HG02610 (cell line): ENCODE data around the gene TUBB2A.
"Not testable (repeated sequence)": the region's sequence is repeated elsewhere in the genome, so short reads cannot be mapped to it uniquely, and the experiment has no call there.

Source experiments
- ATAC-seq: cut with Tn5 transposase; IDR thresholded peaks from one replicate; pipeline ENCODE4 v1.9.1; 2021; ENCODE audit warnings: mild to moderate bottlenecking, moderate library complexity; ENCODE audit not compliant: unreplicated experiment

The TUBB2A gene

DNA sequence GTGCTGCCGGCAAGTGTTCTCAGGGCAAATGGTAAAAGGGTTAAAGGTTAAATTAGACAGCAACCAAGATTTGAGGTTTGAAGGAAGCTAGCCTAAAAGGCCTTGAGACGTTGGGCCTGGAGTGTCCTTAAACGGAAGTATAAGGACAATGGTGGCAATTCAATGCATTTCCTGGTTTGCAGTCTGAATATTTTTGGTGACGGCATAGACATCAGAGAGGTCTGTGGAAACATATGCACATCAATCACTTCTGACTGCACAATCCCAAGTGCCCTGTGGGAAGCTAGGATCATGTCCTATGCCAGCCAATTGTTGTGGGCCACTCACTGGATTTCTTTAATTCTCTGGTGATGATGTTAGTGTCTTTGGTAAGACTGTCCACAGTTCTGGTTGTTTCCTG is 25.7 kb upstream of the TUBB2A start:
- ATAC-seq, result no peak

DNA sequence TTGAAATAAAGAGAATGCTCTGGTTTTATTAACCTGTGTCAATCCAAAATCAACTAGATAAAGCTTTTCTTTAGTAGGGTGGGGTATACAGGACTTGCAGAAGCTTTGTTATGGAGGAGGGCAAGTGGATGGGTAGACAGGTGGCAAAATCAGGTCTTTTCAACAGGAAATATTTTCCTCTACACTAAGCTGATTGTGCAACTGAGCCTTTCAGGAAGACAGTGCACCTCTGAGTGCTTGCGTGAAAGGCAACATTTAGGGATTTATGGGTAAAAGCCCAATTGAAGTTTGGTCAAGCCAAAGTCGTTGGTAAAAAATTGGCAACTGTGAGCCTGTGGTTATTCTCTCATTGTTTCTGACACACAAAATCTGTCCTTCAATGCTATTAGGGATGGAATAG is 23.8 kb upstream of the TUBB2A start:
- ATAC-seq, result no peak

- ATAC-seq, result not testable (repeated sequence)
These were observed 22.6 kb upstream of the TUBB2A start for GRCh38 chr6:3179945-3180344.

DNA sequence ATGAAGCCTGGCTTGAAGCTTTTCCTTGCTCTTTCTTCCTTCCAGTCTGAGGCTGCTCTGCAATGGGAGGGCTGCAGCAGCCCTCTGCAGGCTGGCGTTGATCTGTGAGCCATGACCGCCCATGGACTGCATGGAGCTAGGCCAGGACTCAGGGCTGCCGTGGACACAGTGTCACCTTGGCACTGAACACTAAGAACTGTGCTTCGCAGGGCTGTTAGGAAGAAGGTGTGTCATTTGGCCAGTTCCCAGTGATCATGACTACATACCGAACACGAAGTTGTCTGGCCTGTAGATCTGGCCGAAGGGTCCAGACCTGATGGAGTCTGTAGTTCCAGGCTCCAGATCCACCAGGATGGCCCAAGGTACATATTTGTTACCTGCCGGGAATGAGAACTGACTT is 21.3 kb upstream of the TUBB2A start:
- ATAC-seq, result not testable (repeated sequence)

- no peak for ATAC-seq
These were observed 19.4 kb upstream of the TUBB2A start for GRCh38 chr6:3176562-3177355.

DNA sequence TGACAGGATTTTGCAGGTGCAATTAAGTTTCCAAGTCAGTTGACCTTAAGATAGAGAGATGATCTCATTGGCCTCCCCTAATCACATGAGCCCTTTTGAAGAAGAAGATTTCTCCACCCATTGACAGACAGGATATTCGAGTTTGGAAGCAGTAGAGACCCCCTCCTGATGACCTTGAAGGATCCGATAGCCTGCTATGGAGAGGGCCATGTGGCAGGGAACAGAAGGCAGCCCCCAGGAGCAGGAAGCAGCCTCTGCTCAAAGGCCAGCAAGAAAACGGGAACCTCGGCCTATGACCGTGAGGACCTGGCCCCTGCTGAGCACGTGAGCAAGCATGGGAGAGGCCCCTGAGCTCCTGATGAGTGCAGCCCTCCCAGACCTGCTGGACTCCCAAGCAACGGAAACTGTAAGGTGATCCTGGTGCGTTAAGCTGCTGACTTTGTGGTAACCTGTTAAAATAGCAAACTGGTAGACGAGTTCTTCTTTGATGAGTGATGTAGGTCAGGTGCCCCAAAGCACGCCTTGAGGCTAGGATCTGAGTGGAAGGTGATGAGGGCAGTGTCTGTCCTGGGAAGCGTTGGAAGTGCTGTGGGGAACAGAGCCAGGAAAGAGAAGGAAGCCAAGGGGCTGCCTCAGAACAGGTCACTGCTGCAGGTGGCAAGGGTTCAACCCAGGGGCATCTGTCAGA is 18.5 kb upstream of the TUBB2A start:
- no peak for ATAC-seq

GRCh38 chr6:3173636-3174089 is 16.3 kb upstream of the TUBB2A start:
- not testable (repeated sequence) for ATAC-seq

GRCh38 chr6:3172789-3173188 is 15.4 kb upstream of the TUBB2A start:
- not testable (repeated sequence) for ATAC-seq

DNA sequence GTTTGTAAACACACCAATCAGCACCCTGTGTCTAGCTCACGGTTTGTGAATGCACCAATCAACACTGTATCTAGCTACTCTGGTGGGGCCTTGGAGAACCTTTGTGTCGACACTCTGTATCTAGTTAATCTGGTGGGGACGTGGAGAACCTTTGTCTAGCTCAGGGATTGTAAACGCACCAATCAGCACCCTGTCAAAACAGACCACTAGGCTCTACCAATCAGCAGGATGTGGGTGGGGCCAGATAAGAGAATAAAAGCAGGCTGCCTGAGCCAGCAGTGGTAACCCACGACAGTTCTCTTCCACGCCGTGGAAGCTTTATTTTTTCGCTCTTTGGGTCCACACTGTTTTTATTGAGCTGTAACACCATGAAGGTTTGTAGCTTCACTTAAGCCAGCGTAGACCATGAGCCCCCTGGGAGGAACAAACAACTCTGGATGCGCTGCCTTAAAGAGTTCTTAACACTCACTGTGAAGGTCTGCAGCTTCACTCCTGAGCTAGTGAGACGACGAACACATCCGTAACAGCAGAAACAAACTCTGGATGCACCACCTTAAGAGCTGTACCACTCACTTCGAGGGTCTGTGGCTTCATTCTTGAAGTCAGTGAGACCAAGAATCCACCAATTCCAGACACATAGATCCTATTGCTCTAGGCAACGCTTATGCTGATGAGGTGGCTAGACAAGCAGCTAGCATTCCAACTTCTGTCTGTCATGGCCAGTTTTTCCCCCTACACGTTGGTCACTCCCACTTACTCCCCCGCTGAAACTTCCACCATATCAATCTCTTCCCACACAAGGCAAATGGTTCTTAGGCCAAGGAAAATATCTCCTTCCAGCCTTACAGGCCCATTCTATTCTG is 14.2 kb upstream of the TUBB2A start:
- not testable (repeated sequence) for ATAC-seq

- ATAC-seq, result not testable (repeated sequence)
These were observed 13.3 kb upstream of the TUBB2A start for GRCh38 chr6:3170676-3171075.

- ATAC-seq, result not testable (repeated sequence)
These were observed 10.7 kb upstream of the TUBB2A start for GRCh38 chr6:3168046-3168445.

- not testable (repeated sequence) for ATAC-seq
These were observed 9.3 kb upstream of the TUBB2A start for GRCh38 chr6:3166535-3167225.

GRCh38 chr6:3165631-3166534 is 8.5 kb upstream of the TUBB2A start:
- no peak for ATAC-seq

DNA sequence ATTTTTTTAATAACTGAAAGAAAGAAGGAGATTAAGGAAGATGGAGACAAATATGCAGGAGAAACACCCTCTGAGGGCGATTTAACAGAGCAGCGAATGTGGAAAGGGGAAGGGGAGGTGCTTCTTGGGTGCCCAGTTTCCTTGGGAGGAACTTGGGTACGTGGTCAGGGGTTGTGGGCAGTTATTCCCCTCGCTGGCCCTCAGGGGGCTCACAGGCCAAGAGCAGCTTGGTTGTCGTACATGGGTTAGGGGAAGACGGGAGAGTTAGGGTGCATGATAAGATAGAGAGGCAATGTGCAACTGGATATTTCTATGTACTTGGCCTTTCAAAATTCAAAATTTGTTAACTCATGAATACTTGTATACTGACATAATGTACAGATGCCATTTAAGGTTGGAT is 7.0 kb upstream of the TUBB2A start:
- ATAC-seq, result no peak

DNA sequence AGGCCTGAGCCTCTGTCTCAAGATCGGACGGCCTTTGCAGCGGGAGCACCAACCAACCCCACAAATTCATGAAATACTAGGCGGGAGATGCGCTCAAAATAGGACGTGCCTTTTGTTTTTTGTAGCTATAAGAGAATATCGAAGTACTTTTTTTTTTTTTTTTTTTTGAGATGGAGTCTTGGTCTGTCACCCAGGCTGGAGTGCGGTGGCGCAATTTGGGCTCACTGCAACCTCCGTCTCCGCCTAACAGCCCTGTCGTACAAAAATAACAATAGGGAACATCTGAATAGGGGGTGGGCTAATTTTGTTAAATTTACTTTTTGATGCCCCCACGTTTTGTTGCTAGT is 5.9 kb upstream of the TUBB2A start:
- ATAC-seq, result peak; percentile 13

DNA sequence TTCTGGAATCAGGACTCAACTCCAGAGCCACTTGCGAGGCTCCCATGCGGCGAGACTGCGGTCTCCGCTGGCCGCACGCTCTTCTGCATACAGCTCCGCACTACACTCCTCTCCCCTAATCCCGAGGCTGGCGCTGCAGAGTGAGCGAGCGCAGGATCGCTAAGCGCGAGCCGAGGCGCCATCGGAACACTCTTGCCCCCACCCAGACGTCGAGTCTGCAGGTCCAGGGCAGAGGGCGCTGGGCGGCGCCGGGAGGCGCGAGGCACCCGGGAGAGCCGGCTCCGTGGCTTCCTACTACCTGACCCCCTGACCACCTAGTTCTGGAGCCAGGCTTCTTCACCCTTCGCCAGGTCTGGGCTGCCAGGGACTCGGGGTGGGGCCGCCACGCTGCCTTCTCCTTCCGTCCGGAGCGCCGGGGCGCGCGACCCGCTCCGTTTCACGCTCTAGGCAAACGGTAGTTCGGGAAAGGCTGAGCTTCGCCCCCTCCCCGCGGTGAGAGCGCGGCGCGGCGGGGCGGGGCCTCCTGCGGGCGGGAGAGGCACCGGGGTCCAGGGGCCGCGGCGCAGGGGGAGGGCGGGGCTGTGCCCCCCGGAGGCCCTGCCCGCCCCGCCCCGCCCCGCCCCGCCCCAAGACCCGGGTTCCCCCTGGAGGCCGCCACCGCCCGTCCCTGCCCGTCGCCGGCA is 5.4 kb upstream of the TUBB2A start:
- ATAC-seq, result peak; percentile 63

GRCh38 chr6:3162067-3162497 is 4.7 kb upstream of the TUBB2A start:
- ATAC-seq, result no peak

- ATAC-seq, result no peak
These were observed 2.7 kb upstream of the TUBB2A start for GRCh38 chr6:3159805-3160781.
